Left colon (tissue), 2 donors: Measurements from ENCODE around the gene IL11RA. TPM values are rescaled to one million over a fixed set of nuclear protein-coding genes. Genes with fewer than 3 reads are reported as not detected.
A peak's percentile ranks its signal among the peaks of the same experiment; 100 is the strongest.

Source experiments
- ATAC-seq: fragments of 200-7000 bp; cut with Tn5 transposase; one replicate; pipeline ENCODE4 v1.9.1; 2020; ENCODE audit warnings: mild to moderate bottlenecking, moderate library complexity
- DNase-seq, 2 donors: peaks; one replicate each; pipeline ENCODE4 v3.0.0-alpha.2; 2020
- intact Hi-C, 2 donors: fragments of 100-400 bp; cut with DNase I in 1 of 2; cut with micrococcal nuclease in 1 of 2; formaldehyde crosslinking; loops; one replicate each; pipeline versions ENCODE4 v1.11.2 to v1.14.0; 2022; cut with DNase I, micrococcal nuclease
- total RNA-seq, 2 donors: library from RNA; stranded (reverse); fragmentation: NEBNext Ultra II Directional; extraction: Animal tissue kit (Norgen Biotek cat#: 25700); gene quantifications; one replicate each; pipeline ENCODE4 v1.2.1, GENCODE V29; 2021
- donor health status: DM: no; HTN: no; CAD: no.
- donor health status: DM: yes; HTN: yes; CAD: no.

The IL11RA gene
- total RNA-seq, 2 donors from 2014 or later: 18.6 to 22.4 TPM

DNA sequence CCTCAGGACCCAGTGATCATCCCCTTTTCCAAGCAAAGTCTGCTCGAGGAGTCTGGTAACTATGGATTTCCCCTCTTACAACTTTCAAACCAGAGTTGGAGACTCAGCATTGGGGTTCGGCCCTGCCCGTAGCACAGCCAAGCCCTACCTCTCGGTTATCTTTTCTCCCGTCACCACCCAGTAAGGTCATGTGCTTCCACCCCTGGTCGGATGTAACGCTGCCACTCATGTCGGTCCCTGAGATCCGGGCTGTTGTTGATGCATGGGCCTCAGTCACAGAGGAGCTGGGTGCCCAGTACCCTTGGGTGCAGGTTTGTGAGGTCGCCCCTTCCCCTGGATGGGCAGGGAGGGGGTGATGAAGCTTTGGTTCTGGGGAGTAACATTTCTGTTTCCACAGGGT is 4.3 kb upstream of the IL11RA start:
- intact Hi-C loops: no loop called here
- ATAC-seq: no peak
- DNase-seq: no peak

- no peak for ATAC-seq
- DNase-seq: no peak
- intact Hi-C loops: no loop called here
Observed at GRCh38 chr9:34648673-34649072, 3.3 kb upstream of the IL11RA start.

DNA sequence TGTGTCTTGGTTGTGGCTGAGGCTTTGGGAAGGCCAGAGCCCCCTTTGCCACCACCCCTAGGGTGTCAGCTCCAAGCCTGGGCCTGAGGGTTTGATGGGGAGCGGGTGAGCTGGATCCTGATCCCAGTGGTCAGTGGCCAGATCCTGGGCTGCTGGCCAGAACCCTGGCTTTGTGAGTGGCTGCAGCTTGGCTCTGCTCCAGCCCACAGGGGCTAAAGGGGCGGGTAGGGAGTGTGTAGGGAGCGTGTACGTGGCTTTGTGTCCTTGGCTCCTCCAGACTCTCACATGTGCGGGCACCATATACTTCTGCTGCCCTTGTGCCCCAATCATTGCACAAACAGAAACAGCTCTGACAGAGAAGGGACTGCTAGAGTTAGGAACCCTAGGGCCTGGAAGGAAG is 1.2 kb upstream of the IL11RA start:
- intact Hi-C loops: no loop called here
- ATAC-seq (no peak), DNase-seq (peak in 1 of 2 donors; percentile 24)

DNA sequence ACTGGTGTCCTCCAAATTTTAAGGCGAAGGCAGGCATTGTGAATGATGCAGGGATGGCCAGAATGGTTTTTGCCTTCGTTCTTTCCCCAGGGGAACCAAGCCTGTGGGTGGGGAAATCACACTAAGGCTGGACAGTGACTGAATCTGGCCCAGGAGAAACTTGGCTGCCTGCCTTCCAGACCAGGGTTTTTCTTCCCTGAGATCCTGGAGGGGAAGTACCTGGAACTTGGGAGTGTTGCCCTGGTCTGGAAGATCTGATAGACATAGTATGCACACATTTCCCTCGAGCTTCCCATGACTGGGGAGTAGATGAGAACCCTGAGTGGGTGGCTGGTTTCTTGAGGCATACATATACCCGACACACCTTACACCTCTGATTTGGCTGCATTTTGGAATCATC is 664 bp upstream of the IL11RA start:
- intact Hi-C loops: no loop called here
- peak; percentile 52 to 62 for DNase-seq
- ATAC-seq: peak; percentile 8

DNA sequence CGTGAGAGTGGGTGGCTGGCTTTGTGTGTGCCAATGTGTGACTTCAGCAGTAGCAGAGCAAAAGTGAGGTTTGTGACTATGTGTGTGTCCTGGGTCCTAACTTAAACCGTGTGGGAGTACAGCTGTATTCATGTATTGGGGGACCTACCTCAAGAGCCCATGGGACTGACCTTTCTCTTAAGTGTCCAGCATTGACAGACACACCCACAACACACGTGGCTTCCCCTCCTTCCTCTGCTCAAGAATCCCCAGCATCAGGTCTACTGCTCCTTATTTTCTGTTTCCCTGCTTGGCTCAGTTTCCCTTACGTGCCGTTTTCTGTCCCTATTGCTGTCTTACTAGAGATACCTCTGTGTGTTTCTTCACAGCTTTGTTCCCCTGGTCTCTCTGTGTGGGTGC is 616 bp downstream of the IL11RA start:
- DNase-seq: no peak
- intact Hi-C loops: no loop called here
- peak; percentile 9 for ATAC-seq

GRCh38 chr9:34653151-34654072 is 1.4 kb downstream of the IL11RA start:
- intact Hi-C loops: no loop called here

GRCh38 chr9:34654323-34655051 is 2.5 kb downstream of the IL11RA start:
- peak; percentile 51 to 81 for DNase-seq
- no peak for ATAC-seq
- intact Hi-C loops: no loop called here

More at GRCh38 chr9:34653151-34654072, 1.4 kb downstream of the IL11RA start:
- DNase-seq (peak in 1 of 2 donors; percentile 14), ATAC-seq (no peak)

GRCh38 chr9:34655394-34655793 is 3.4 kb downstream of the IL11RA start:
- intact Hi-C loops: no loop called here
- ATAC-seq: no peak
- no peak for DNase-seq

GRCh38 chr9:34656992-34657391 is 5.0 kb downstream of the IL11RA start:
- no peak for DNase-seq
- intact Hi-C loops: no loop called here
- ATAC-seq: no peak

DNA sequence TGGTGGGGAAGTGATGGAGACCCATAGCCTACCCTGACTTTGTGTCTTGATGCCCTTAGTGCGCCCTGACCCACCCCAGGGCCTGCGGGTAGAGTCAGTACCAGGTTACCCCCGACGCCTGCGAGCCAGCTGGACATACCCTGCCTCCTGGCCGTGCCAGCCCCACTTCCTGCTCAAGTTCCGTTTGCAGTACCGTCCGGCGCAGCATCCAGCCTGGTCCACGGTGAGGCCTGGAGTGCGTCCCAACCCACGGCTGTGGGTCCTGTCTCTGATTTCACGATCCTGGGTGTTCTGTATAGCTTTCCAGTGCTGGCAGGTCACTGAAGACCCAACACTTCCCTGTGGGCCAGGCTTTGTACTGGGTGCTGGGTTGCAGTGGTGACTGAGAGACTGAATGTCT is 6.5 kb downstream of the IL11RA start:
- DNase-seq (no peak), ATAC-seq (no peak)
- intact Hi-C loops: no loop called here

DNA sequence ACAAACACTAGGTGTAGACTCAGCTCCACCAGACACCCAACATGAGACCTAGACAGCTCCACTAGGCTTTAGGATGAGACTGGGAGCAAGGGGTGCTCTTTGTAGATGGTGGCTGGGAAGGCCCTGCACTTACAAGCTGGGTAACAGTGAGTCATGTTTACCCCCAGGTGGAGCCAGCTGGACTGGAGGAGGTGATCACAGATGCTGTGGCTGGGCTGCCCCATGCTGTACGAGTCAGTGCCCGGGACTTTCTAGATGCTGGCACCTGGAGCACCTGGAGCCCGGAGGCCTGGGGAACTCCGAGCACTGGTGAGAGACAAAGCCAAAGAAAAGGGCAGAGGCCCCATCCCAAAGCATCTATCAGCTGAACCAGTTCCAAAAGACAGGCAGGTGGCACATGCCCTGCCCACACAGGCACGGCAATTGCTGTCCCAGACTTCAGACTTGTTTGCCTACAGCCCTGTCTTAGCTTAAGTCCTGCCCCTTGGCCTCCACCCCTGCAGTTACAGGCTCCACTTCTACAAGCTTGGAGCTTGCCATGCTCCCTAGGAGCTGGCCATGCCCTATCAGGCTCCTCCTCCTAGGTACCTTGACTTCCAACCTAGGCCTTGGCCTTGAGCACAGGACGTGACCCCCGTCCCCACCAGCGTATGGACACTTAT is 7.7 kb downstream of the IL11RA start:
- DNase-seq: peak; percentile 42 to 52
- intact Hi-C loops: no loop called here

DNA sequence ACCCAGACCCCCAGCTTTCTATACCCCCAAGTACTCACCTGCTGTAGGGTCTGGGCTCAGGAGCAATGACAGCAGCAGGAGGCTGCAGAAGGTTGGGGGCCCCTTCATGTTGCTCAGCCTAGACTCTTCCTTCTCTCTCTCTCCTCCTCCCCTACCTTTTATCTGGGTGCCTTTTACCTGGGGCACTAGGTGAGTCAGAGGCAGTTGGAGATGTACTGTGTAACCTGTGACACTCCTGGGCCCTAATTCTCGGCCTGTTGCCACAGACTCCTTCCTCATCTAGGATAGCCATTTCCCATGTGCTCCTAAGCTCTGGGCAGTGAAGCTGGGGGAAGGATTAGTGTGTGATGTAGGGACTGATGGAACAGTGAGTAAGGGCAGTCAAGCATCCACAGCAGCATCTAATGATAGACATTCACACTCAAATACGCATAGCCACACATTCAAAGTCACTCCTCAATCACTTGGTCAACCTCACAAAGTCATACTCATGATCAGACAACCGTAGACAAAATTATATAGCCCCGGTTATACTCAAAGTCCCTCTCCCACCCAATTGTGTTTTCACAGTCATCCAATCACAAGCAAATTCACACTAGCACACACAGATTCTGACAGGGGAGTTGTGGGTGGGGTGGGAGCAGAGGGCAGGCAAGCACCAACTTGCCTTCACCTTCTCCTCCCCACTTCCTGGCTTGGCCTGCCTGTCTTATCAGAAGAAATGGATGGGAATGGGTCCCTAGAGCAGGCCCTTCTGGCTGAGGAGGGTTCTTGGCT is 10.7 kb downstream of the IL11RA start, which contains the start of gene CCL27:
Gene CCL27 (minus strand): TSS at position 132 of the 777 bp plus-strand sequence. CDS start 24 bp downstream, at position 108.
- ATAC-seq: no peak
- intact Hi-C loops: no loop called here
- DNase-seq: no peak

More for the DNA sequence above, 7.7 kb downstream of the IL11RA start:
- ATAC-seq: peak; percentile 69

GRCh38 chr9:34663303-34663605 is 11.3 kb downstream of the IL11RA start:
- DNase-seq: no peak
- no peak for ATAC-seq
- intact Hi-C loops: no loop called here

DNA sequence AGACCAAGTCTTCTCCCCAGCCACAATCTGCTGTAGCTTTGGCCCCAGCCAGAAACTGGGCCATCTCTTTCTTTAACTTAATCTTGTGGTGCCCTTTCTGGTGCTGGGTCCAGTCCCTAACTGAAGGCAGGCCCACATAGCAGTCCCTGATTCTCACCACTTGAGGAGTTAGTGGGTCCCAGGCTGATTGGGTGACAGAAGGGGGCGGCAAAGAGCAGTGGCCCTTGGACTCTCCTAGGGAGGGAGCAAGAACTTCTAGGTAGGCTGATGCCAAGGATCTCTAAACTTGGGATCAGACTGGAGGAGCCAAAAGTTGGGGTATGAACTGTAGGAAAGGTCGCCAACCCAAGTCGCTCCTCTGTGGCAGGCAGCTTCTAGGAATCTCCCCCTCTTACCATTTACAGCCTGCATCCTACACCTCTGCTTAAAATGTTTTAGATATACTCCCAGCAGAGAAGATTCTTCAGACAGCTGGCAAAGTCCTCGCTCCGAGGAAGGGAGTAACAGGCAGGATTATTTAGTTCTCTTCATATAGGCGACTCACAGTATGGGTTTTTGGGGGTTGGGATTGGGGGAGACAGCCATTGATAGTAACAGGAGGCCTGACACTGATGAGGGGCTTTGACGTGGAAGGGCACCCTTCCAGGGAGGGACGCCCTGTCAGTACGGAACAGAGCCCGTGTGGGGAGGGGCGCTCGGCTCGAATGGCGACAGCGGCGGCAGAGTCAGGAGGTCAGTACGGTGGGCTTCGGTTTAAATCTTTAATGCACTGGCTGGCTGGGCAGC is 12.5 kb downstream of the IL11RA start:
- intact Hi-C loops: no loop called here
- DNase-seq (peak; percentile 83 to 91), ATAC-seq (peak; percentile 43)

DNA sequence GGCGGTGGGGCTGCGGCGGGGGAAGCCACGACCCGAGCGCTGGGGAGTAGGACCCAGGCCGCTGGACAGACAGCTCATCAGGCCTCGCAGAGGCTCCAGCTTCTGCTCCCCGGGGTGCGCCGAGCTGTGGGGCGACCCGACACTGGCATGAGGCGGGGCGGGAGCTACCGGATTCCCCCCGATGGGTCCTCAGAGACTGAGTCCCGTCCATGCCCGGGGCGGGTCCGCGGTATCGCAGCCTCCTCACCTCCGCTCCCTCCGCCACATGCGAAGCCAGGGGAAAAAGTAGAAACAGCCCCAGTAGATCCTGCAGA is 13.0 kb downstream of the IL11RA start:
- no peak for DNase-seq
- no peak for ATAC-seq
- intact Hi-C loops: no loop called here

DNA sequence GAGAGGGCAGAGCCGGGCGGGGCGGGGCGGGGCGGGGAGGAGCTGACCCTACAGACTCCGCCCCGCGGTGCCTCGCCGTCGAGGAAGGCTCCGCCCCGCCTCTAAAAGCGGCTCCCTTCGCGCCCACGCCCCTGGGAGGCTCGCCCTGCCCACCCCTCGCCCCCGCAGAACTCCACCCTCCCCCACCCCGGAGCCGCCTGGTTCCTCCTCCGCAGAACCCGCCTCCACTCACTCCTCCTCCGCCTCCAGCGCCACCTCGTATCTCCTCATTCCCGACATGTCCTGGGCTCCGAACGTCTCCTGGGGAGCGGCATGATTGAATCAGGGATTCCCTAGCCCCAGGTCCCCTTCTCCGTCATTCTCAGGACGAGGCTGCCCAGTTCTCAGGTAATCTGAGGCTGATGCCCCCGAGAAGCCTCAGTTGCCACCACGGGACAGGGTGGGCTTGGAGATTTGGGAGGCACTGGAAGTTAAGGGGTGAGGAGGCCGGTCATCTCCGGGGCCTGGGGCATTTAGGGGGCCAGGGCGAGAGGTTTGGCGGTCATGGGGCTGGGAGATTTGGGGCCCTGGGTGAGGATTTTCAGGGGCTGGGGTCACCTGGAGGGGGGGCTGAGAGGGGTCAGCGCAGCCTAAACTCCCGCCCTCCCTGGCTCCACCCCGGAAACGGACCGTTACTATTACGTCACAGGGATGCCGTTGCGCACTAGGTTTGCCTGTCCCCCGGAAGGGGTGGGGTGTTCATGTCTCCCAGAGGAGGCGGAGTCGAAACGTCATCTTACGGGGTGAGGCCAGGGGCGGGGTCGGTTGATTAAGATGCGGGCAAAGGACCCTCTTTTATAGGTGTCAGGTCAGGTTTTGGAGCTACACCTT is 13.6 kb downstream of the IL11RA start:
- ATAC-seq (peak; percentile 85), DNase-seq (peak; percentile 96 to 97)
- intact Hi-C loops: no loop called here

- DNase-seq: no peak
- intact Hi-C loops: no loop called here
- no peak for ATAC-seq
Observed at GRCh38 chr9:34669809-34670562, 18.0 kb downstream of the IL11RA start.
